Suppressor macrophage treated with lipopolysaccharide for 4 hours (primary cell): ENCODE results near the gene SLC22A7.
"Not testable (repeated sequence)": the region's sequence is repeated elsewhere in the genome, so short reads cannot be mapped to it uniquely, and the experiment has no call there.

Experiments used
- DNase-seq: peaks from one replicate; pipeline ENCODE4 v3.0.0-alpha.2; 2020

The SLC22A7 gene

DNA sequence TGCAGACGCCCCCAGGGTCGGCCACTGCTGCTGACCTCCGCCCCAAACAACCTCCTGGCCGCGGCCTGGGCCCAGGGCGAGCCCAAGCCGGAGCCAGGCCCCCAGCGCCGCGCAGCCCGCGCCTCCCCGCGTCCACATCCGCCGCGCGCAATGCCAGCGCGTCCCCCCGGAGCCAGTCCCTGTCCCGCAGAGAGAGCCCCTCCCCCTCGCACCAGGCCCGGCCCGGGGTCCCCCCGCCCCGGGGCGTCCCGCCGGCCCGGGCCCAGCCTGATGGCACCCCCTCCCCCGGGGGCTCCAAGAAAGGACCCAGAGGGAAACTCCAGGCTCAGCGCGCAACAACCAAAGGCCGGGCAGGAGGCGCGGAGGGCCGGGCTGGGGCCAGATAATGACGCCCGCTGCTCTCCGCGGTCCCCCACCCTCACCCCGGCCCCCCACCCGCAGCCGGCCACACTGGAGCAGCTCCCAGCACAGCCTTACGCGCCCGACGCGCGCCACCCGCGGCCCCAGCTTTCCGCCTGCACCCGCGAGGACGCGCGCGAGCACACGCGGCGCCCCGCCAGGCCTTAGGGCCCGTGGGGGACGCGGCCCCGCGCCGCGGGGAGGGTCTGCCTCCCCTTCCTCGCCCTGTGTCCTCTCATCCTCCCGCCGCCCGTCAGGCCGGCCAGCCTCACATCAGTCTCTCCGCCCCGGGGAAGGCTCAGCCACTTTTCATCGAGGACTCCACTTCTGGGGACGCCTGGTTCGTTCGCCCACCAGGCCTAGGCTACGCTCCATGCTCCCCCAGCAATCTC is 12.9 kb upstream of the SLC22A7 start:
- no peak for DNase-seq

GRCh38 chr6:43285832-43286231 is 12.2 kb upstream of the SLC22A7 start:
- DNase-seq = no peak

DNA sequence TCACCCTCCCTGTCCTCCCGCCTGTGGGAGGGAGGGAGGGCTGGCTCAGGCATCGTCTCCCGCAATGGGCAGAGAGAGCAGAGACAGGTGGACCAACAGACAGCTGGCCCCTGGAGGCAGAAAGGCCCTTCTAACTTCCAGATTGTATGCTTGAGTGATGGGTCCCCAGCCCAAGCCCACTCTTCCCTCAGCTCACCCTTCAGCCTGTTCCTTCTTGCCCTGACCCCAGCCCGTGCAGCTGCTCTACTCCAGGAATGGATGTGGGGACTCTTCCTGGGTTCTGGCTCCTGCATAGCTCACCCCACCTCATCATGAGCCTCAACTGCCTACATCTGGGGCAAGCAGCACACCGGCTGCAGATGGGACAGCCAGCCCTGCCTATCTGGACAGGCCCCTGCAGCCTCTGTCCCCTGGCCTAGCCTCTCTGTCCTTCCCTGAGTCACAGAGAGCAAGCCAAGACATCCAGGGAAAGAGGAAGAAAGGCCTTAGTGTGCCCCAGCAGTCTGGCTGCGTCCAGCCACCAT is 11.5 kb upstream of the SLC22A7 start:
- peak; percentile 40 for DNase-seq

DNA sequence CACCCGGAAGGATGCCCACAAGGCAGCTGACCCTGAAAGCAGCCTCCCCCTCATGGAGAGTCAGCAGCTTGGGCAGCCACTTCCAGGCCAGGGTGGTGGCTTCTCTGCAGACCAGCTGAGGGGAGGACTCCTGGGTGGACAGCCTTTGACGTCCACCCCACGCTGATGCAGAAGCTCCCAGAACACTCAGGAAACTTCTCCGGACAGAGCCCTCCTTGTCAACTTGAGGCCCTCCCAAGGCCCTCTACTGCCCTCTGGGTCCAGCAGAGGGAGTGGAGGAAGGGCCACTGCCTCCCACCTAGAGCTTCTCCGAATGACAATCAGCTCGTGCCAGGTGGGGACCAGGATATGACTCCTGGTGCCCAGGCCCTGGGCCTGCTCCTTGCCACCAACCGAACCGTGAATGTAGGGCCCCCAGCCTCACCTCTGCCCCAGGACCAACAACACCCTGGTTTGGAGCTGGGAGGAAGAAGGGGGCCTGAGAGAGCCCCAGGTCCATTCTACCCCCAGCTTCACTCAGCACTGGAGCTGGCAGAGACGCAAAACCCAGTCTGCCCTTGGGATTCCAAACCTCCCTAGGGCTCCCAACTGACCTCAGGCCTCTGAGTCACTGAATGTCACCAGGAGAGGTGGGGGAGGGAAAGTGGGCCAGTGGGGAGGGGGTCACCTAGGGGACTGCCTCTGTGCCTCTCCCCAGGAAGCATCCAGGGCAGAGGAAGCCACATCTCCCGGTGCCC is 10.9 kb upstream of the SLC22A7 start:
- no peak for DNase-seq

GRCh38 chr6:43287717-43288679 is 10.1 kb upstream of the SLC22A7 start:
- DNase-seq = no peak

DNA sequence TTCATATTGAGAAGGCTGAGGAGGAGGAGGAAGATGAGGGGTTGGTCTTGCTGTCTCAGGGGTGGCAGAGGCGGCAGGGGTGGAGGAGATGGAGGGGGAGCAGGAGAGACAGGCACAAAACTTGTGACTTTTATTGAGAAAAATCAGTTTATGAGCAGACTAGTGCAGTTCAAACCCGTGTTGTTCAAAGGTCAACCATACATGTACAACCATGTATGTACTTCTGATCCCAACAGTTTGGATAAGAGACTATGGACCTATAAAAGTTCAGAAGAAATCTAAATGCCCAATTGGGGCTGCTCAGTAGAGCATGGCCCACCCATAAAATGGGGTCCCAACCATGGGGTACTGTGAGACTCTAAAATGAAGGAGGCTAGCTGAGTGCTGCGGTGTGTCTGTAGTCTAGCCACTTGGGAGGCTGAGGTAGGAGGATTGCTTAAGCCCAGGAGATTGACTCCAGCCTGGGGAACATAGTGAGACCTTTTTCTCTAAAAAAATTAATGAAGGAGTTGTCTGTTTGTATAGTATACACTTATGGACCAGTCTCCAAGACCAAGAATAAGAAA is 7.6 kb upstream of the SLC22A7 start:
- no peak for DNase-seq

DNA sequence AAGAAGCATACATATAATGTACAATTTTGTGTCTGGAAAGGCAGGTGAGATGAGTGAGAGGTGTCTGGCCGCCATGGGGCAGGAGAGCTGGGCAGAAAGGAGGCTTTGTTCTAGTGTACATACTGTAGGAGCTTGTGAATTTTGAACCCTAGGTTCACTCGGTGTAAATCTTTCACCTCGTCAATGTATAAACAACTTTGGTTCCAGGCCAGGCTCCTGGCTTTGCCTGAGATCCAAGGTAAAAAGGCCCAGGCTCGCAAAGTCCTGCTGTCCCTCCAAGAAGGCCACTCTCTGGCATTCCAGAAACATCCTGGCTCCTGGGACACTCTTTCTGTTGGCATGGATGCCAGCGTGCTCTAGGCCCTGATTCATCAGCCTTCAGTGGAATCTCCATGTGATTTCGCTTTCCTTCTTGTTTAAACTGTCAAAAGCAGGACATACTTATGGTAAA is 7.1 kb upstream of the SLC22A7 start:
- DNase-seq = no peak

- no peak for DNase-seq
These were observed 6.4 kb upstream of the SLC22A7 start for GRCh38 chr6:43291708-43292107.

DNA sequence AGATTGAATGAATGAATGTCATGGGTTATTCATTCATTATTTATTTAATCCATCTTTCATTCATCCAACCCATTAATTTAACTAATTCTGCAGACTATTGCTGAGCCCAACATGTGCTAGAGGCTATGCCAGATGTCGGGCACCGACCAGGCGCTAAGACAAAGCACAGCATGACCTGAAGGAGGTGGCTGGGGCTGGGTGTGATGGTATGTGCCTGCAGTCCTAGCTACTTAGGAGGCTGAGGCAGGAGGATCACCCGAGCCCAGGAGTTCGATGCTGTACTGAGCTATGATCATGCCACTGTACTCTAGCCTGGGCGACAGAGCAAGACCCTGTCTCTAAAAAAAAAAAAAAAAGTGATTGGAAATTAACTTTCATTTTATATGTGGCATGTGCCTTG is 5.7 kb upstream of the SLC22A7 start:
- DNase-seq = no peak

DNA sequence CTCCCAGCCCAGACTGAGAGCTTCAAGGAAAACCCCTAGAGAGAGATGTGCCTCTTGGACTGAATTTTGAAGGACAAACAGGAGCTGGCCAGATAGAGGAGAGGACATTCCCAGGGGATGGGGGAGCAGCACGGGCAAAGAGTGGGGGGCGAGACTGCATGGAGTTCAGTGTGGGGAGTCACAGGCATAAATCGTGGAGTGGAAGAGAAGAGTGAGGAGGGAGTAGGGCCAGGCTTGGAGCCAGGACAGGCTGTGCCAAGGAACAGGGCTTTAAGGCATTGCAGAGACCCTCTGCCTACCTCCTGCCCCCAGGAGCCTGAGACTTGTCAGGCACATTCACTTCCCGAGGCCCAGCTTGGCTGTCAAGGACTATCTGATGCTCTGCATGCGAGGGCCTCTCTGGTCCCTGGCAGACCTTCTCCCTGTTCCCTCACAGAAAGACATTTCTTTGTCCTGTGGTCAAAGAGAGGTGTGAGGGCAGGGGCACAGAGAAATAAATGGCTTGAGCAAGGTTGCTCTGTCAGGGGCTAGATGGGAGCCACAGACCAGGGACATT is 5.2 kb upstream of the SLC22A7 start:
- DNase-seq = no peak

DNA sequence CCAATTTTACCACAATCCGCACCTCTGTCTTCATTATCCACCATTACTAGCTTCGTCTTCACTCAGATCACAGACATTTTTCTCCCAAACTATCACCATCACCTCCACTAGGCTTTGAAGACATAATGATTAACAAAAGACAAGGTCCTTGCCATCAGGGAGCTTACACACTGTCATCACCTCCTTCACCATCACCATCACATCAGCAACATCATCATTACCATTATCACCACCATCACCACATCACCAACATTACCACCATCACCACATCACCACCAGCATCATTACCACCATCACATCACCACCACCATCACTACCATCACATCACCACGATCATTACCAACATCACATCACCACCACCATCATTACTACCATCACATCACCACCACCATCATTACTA is 4.4 kb upstream of the SLC22A7 start:
- no peak for DNase-seq

DNA sequence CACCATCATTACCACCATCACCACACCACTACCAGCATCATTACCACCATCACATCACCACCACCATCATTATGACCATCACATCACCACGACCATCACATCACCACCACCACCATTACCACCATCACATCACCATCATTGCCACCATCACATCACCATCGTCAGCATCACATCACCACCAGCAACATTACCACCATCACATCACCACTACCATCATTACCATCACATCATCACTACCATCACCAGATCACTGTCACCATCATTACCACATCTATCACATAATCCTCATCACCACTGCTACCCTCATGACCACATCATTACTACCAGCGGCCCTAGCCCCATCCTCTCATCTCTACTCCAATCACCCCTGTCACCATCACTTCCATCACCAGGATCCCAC is 3.5 kb upstream of the SLC22A7 start:
- no peak for DNase-seq

DNA sequence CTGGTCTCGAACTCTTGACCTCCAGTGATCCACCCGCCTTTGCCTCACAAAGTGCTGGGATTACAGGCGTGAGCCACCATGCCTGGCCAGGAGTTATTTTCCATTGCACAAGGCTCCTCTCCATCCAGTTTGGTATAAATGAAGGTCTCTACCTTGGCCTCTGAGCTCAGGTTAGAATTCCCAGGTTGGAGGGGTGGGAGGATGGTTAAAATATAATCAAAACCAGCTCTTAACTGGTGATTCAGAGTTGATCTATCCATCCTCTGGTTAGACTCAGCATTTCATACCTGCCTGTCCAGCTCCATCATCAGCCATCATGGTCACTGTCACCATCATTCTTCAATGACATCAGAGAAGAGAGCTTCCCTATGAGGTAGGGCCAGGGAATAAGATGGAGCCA is 2.6 kb upstream of the SLC22A7 start:
- no peak for DNase-seq

DNA sequence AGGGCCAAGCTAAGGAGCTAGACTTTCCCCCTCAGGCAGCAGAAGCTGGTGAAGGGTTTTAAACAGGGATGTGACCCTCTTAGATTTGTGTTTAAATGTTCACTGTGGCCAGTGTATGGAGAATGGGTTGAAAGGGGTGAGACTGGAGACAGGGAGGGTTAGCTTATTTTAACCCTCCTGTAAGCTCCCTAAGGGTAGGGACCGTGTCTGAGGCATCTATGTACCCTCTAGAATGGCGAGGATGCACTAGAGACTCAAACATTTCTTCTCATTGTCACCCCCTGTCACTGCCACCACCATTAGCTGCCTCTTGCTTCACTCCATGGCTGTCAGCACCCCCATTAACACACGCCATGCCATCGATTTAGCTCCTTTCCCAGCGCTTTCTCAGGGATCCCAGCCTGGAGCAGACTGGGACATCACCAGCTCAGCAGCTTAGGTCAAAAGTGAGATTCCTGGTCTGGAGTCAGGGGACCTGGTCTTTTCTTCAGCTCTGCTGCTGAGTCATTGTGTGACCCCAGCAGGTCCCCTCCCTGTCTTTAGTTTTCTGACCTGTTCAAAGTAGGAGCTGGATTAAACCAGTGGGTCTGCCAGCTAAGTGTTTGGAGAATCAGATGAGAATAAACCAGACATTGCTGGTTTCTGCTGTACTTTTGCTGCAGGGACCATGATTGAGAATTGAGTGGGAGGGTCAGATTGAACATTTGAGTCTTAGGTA is 1.1 kb upstream of the SLC22A7 start:
- DNase-seq = no peak

GRCh38 chr6:43298565-43299337 is 691 bp downstream of the SLC22A7 start:
- DNase-seq = no peak

GRCh38 chr6:43299338-43300293 is 1.6 kb downstream of the SLC22A7 start:
- no peak for DNase-seq

DNA sequence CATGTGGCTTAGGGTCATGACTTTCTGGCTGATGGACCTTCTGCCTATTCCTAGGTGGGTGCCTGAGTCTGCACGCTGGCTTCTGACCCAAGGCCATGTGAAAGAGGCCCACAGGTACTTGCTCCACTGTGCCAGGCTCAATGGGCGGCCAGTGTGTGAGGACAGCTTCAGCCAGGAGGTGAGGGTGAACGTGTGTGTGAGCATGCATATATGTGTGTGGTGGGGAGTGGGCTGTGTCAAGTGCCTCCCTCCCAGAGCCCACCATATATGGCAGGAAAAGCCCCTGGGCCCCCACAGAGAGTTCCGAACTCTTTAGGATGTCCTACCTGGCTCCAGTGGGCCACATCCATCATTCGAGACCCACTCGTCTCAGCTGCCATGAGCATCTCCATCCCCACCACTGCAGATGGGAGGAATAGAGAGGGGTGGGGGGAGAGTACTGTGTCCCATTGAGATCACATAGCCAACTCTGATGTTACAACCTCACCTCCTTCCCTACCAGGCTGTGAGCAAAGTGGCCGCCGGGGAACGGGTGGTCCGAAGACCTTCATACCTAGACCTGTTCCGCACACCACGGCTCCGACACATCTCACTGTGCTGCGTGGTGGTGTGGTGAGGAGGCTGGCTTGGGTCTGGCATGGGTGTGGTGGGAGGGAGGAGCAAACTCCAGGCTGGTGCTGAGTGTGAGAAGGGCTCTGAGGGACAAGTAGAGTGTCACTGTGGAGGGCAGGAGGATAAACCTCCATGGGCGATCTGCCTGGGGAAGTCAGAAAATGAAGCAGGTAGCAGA is 3.2 kb downstream of the SLC22A7 start:
- no peak for DNase-seq

GRCh38 chr6:43302126-43302525 is 4.1 kb downstream of the SLC22A7 start:
- no peak for DNase-seq

DNA sequence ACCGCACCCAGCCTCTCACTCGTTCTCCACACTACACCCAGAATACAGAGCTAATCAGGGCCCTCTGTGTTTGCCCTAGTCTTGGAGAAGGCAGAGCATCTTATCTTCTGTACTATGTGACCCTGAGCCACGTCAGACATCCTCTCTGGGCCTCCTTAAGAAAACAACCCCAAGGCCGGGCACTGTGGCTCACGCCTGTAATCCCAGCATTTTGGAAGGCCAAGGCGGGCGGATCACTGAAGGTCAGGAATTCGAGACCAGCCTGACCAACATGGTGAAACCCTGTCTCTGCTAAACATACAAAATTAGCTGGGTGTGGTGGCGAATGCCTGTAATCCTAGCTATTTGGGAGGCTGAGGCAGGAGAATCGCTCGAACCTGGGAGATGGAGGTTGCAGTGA is 4.9 kb downstream of the SLC22A7 start:
- DNase-seq = not testable (repeated sequence)
